ENCODE results near the gene UBTF.

DNA sequence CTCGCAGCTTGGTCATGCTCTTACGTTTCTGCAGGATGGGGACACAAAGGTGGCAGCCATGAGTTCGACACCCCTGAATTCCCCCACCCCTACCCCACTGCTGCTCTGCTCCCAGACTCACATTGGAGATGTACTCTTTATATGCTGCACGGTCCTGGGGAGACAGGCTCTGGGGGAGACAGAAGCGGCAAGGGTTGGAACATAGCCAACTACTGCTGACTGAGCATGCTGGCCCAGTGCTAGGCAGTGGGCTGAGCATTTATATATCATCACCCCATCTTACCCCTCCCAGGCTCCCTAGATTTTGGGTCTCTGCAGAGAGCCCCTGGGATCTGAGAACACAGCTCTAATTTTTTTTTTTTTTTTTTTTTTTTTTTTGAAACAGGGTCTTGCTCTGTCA is 11.7 kb downstream of the UBTF start:
- TF ChIP-seq, protein P1, sequence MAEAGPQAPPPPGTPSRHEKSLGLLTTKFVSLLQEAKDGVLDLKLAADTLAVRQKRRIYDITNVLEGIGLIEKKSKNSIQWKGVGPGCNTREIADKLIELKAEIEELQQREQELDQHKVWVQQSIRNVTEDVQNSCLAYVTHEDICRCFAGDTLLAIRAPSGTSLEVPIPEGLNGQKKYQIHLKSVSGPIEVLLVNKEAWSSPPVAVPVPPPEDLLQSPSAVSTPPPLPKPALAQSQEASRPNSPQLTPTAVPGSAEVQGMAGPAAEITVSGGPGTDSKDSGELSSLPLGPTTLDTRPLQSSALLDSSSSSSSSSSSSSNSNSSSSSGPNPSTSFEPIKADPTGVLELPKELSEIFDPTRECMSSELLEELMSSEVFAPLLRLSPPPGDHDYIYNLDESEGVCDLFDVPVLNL (CRISPR knock-in tag; IDR thresholded peaks at IDR 0.05; ENCODE audit: borderline replicate concordance, low read depth) = no peak
- TF ChIP-seq, protein P2, sequence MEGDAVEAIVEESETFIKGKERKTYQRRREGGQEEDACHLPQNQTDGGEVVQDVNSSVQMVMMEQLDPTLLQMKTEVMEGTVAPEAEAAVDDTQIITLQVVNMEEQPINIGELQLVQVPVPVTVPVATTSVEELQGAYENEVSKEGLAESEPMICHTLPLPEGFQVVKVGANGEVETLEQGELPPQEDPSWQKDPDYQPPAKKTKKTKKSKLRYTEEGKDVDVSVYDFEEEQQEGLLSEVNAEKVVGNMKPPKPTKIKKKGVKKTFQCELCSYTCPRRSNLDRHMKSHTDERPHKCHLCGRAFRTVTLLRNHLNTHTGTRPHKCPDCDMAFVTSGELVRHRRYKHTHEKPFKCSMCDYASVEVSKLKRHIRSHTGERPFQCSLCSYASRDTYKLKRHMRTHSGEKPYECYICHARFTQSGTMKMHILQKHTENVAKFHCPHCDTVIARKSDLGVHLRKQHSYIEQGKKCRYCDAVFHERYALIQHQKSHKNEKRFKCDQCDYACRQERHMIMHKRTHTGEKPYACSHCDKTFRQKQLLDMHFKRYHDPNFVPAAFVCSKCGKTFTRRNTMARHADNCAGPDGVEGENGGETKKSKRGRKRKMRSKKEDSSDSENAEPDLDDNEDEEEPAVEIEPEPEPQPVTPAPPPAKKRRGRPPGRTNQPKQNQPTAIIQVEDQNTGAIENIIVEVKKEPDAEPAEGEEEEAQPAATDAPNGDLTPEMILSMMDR (IDR thresholded peaks at IDR 0.05) = no peak
- TF ChIP-seq ZBTB21 (CRISPR knock-in tag; IDR thresholded peaks at IDR 0.05; ENCODE audit: borderline replicate concordance) (no peak), CBFB (CRISPR knock-in tag; IDR thresholded peaks at IDR 0.05; ENCODE audit: low read depth) (no peak), CREB1 (CRISPR knock-in tag; IDR thresholded peaks at IDR 0.05) (no peak), NR1H2 (CRISPR knock-in tag; IDR thresholded peaks at IDR 0.05) (no peak), ELF4 (CRISPR knock-in tag; IDR thresholded peaks at IDR 0.05; ENCODE audit: low read depth) (no peak), ZNF121 (CRISPR knock-in tag; IDR thresholded peaks at IDR 0.05) (no peak), CREM (CRISPR knock-in tag; IDR thresholded peaks at IDR 0.05) (no peak)
- TF ChIP-seq, protein P3, sequence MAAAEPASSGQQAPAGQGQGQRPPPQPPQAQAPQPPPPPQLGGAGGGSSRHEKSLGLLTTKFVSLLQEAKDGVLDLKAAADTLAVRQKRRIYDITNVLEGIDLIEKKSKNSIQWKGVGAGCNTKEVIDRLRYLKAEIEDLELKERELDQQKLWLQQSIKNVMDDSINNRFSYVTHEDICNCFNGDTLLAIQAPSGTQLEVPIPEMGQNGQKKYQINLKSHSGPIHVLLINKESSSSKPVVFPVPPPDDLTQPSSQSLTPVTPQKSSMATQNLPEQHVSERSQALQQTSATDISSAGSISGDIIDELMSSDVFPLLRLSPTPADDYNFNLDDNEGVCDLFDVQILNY (CRISPR knock-in tag; IDR thresholded peaks at IDR 0.05) = no peak
- TF ChIP-seq, protein P4, sequence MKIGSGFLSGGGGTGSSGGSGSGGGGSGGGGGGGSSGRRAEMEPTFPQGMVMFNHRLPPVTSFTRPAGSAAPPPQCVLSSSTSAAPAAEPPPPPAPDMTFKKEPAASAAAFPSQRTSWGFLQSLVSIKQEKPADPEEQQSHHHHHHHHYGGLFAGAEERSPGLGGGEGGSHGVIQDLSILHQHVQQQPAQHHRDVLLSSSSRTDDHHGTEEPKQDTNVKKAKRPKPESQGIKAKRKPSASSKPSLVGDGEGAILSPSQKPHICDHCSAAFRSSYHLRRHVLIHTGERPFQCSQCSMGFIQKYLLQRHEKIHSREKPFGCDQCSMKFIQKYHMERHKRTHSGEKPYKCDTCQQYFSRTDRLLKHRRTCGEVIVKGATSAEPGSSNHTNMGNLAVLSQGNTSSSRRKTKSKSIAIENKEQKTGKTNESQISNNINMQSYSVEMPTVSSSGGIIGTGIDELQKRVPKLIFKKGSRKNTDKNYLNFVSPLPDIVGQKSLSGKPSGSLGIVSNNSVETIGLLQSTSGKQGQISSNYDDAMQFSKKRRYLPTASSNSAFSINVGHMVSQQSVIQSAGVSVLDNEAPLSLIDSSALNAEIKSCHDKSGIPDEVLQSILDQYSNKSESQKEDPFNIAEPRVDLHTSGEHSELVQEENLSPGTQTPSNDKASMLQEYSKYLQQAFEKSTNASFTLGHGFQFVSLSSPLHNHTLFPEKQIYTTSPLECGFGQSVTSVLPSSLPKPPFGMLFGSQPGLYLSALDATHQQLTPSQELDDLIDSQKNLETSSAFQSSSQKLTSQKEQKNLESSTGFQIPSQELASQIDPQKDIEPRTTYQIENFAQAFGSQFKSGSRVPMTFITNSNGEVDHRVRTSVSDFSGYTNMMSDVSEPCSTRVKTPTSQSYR (CRISPR knock-in tag; IDR thresholded peaks at IDR 0.05) = no peak
- TF ChIP-seq, protein P5, sequence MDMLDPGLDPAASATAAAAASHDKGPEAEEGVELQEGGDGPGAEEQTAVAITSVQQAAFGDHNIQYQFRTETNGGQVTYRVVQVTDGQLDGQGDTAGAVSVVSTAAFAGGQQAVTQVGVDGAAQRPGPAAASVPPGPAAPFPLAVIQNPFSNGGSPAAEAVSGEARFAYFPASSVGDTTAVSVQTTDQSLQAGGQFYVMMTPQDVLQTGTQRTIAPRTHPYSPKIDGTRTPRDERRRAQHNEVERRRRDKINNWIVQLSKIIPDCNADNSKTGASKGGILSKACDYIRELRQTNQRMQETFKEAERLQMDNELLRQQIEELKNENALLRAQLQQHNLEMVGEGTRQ (CRISPR knock-in tag; IDR thresholded peaks at IDR 0.05) = no peak
- TF ChIP-seq, protein P6, sequence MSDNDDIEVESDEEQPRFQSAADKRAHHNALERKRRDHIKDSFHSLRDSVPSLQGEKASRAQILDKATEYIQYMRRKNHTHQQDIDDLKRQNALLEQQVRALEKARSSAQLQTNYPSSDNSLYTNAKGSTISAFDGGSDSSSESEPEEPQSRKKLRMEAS (CRISPR knock-in tag; IDR thresholded peaks at IDR 0.05) = no peak
